ENCODE data around the gene PRSS27.
"Not testable (repeated sequence)": the region's sequence is repeated elsewhere in the genome, so short reads cannot be mapped to it uniquely, and the experiment has no call there.

DNA sequence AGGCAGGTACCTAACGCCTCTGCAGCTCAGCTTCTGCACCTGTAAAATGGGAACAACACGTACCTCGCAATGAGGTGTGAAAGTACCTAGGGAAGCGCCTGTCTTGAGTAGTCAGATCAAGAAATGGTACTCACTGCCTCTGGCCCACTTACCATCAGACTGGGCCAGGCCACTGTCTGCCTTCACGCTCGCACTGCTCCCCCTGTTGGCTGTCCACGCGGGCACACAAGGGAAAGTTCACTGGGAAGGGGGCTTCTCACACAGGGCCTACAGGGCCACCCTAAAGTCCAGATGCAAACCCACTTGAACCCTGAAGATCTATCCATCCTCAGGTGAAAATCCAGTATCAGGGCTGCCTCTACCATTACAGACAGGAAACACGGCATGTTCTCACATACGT lies 48.8 kb downstream of the PRSS27 start:
- TF ChIP-seq, protein P1, sequence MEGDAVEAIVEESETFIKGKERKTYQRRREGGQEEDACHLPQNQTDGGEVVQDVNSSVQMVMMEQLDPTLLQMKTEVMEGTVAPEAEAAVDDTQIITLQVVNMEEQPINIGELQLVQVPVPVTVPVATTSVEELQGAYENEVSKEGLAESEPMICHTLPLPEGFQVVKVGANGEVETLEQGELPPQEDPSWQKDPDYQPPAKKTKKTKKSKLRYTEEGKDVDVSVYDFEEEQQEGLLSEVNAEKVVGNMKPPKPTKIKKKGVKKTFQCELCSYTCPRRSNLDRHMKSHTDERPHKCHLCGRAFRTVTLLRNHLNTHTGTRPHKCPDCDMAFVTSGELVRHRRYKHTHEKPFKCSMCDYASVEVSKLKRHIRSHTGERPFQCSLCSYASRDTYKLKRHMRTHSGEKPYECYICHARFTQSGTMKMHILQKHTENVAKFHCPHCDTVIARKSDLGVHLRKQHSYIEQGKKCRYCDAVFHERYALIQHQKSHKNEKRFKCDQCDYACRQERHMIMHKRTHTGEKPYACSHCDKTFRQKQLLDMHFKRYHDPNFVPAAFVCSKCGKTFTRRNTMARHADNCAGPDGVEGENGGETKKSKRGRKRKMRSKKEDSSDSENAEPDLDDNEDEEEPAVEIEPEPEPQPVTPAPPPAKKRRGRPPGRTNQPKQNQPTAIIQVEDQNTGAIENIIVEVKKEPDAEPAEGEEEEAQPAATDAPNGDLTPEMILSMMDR (IDR thresholded peaks at IDR 0.05), result not testable (repeated sequence)
- TF ChIP-seq POLR2A, POLR2AphosphoS5, EP300 (IDR thresholded peaks at IDR 0.05): not testable (repeated sequence)

All from upper lobe of left lung (tissue), 4 donors.